Fibroblast of skin of left quadriceps (primary cell): Measurements from ENCODE around the gene GNAZ.

Experiments used
- DNase-seq, 2 experiments: peaks; one replicate each; pipeline ENCODE4 v3.0.0-alpha.2; 2013; ENCODE audit warnings: low read depth in 2 of 2

GNAZ gene

GRCh38 chr22:23119494-23120414 is 49.4 kb downstream of the GNAZ start:
- DNase-seq, result no peak

DNA sequence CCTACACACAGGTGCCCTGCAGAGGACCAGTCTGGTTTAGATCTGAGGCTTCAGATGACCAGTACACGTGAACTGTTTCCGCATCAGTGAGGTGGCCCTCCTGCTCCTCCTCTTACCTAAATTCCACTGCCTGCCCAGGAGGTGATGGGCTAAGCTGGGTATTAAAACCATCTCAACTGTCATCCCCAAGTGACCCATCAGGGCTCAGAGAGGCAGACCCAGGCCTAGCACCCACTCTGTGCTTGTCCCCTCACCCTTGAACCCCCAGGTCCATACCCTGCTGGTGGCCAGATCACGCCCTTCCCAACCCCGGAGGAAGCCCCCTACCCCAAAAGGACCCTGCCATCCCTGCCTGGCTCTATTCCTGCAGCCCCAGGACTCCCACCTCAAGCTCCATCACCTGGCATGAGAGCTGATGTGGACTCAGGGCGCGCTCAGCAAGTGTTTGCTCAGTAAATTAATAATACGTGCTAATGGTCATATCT is 50.1 kb downstream of the GNAZ start:
- no peak for DNase-seq

GRCh38 chr22:23121000-23121421 is 50.7 kb downstream of the GNAZ start:
- no peak for DNase-seq

DNA sequence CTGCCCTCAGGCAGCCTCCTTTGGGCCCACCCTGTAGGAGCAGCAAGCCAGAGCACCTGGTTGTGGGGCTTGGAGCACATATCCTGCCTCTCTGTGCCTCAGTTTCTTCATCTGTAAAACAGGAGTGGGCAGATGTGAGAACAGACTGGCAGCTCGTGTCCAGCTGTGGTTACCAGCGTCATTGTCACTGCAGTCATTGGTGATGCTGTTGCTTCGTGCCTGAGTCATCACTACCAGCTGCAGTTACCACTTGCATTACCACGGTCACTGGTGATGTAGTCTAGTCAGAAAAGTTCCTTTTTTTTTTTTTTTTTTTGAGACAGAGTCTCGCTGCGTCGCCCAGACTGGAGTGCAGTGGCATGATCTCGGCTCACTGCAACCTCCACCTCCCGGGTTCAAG is 51.1 kb downstream of the GNAZ start:
- no peak for DNase-seq

- DNase-seq, result no peak
Observed at GRCh38 chr22:23122216-23122957, 52.1 kb downstream of the GNAZ start.

DNA sequence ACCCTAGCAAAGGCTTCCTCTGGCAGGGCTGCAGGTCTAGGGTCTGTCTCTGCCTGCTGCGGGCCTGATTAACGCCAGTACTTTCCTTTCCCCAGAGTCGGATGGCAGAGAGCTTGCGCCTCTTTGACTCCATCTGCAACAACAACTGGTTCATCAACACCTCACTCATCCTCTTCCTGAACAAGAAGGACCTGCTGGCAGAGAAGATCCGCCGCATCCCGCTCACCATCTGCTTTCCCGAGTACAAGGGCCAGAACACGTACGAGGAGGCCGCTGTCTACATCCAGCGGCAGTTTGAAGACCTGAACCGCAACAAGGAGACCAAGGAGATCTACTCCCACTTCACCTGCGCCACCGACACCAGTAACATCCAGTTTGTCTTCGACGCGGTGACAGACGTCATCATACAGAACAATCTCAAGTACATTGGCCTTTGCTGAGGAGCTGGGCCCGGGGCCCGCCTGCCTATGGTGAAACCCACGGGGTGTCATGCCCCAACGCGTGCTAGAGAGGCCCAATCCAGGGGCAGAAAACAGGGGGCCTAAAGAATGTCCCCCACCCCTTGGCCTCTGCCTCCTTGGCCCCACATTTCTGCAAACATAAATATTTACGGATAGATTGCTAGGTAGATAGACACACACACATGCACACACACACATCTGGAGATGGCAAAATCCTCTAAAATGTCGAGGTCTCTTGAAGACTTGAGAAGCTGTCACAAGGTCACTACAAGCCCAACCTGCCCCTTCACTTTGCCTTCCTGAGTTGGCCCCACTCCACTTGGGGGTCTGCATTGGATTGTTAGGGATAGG is 52.9 kb downstream of the GNAZ start:
- no peak for DNase-seq

DNA sequence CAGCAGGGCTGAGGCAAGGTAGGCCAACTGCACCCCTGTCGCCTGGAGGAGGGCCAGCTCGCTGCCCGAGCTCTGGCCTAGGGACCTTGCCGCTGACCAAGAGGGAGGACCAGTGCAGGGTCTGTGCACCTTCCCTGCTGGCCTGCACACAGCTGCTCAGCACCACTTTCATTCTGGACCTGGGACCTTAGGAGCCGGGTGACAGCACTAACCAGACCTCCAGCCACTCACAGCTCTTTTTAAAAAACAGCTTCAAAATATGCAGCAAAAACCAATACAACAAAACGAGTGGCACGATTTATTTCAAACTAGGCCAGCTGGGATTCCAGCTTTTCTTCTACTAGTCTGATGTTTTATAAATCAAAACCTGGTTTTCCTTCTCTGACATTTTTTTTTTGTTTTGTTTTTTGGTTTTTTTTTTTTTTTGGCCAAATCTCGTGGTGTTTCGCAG is 53.5 kb downstream of the GNAZ start:
- DNase-seq, result no peak

- DNase-seq, result no peak
Observed at GRCh38 chr22:23124611-23125511, 54.5 kb downstream of the GNAZ start.

DNA sequence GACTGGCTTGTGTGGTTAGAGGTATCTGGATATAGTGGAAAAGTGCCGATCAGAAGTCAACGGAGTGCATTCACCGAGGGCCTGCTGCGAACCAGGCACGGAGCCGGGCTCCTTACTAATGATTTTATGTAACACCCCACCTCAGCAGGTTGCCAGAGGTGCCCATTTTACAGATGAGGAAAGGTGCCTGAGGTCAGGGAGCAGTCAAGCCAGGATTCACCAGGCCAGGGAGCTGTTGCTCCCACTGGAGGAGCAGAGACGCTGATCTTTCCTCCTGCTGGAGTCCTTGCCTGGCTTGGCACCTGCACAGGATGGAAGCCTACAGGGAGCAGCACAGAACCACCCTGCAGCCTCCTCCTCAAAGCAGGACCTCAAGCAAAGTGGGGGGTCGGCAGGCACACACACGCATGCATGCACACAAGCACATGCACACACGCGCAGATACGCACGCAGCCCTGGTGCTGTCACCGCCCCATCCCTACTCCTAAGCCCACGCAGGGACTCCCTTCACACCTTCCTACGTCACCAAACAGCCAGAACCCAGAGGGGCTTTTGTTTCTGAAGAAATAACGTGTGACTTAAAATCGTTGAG is 55.3 kb downstream of the GNAZ start:
- DNase-seq, result no peak

DNA sequence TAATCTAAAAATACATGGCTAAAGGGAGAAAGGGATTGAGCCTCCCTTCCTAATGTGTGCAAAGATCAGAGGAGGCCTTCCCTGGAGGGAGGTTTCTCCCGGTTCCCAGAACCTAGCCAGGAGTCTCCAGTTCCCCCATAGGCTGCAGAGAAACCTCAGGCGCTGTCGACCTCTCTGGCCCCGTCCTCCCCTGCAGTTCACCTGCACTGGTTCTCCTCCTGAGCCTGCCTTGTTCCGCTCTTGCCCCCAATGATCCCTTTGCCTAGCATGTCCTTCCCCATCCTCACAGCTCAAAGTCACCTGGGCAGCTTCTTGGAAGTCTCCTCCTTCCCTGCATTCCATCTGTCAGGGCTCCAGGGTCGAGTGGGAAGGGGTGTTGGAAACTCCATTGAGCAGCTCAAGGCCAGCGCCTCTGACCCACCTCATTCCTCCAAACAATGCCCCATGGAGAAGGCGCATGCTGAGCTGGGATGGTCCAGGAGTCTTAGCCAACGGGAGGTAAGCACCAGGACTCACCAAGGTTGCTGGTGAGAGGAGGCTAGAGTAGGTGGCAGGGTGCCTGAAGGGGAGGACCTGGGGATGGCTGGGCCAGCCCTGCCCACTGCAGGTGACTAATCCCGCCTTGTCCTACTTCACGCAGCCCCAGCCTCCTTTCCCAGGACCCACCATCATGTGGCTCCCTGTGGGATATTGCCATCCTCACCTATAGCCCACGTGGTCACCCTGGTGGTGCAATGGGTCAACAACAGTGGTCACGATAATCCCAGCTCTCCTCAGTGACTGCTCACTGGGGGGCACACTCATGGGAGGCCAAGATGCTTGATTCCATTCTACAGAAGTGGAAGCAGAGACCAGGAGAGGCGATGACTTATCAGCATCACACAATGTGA is 56.1 kb downstream of the GNAZ start:
- DNase-seq, result no peak

GRCh38 chr22:23127055-23127756 is 56.9 kb downstream of the GNAZ start:
- no peak for DNase-seq

DNA sequence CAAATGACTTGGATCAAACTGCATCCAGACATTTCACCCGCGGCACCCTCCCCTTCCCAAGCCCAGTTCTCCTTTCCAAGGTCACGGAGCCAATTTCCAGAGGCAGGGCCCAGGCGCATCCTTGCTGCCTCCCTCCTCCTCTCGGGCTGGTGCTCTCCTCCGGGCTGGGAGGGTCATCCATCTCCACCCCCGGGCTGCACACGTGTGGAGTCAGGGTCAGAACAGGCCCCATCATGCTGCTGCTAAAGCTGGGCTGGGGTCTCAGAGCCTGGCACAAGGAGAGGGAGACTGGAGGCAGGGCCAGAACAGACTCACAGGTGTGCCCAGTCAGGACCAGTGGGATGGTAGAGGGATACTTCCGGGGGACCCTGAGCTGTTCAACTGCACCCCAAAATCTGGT is 57.5 kb downstream of the GNAZ start:
- DNase-seq, result no peak

DNA sequence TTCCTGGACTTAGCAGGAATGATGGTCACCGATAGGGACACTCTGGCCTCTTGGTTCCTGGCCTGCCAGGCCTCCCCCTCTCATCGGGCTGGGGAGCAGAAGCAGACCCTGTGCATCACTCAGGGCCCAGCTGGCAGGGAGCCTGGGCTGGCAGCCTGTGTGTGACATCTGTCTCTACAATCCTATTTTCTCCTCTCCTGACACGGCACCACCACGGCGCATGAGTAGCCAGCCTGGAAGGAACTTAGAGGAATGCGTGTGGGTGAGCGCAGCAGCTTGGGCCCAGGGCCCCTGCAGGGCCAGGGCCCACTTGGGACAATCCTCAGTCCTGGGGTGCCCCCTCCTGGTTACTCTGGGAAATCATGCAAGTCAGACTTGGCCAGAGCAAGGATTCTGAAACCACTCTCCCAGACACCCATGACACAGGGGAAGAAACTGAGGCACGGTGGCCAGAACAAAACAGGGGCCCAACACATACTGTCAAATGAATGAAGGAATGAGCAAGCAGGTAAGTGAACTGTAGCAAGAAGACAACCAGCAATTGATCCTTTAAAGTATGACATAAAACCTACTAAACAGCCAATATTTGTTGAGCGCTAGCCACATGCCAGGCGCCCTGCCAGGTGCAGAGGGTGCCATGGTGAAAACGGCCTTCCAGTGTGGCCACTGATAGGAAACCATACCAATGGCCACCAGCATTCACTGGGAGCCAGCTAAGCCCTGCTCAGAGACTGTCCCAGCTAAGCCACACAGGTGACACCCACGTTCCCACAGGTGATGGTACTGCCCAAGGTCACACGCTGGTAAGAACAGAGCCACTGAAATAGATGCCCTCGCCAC is 58.2 kb downstream of the GNAZ start:
- peak; percentile 51 to 52 for DNase-seq

DNA sequence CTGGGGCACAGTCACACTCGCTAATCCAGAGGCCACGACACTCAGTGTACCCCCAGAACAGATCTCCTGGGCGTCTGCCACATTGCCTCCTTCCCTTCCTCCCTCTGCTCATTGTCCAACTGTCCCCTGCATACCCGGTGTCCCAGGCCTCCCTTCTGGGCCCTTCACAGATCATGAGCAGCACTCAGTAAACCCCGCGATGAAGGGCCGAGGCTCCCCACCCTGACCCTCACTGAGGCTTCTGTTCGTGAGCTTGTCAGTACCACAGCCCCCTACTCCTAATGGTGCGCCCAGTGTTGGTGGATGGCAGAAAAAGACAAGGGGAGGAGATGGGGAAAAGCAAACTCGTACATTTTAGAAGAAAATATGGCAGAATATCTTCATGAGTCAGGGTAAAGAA is 58.8 kb downstream of the GNAZ start:
- DNase-seq, result no peak

DNA sequence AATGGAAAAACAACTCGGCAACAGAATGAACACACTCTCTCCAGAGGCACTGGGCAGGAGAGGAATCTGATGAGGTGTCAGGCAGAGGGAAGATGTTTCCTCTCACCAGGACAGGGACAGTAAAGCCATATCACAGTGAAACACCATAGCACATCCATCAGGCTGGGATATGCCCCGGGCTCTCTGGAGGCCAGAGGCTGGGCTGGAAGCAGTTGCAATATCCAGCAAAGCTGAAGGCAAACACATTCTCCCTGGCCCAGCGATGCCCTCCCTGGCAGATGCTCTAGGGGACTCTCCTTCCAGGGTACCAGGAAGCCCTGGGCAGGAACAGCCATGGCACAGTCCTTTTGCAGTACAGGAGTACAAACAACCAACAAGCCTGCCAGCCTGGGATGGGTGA is 60.4 kb downstream of the GNAZ start:
- no peak for DNase-seq

DNA sequence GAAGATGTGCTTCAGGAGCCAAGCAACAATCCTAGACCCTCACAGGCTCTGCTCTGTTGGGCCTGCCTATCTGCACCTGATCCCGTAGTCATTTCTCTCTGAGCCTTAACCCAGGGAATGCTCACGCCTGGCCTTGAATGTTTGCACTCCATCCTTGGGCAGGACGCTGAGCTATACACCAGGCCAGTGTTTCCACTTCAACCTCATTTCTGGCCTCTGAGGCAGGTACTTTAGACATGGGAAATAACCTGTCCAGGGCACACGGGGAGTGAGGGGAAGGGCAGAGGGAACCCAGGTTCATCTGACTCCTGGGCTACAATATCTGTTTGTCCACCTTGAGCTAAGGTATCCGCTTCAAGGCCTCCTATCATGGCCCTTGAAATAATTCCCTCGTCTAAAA is 61.6 kb downstream of the GNAZ start:
- DNase-seq, result no peak

GRCh38 chr22:23132376-23133091 is 62.2 kb downstream of the GNAZ start:
- DNase-seq, result no peak
